DMS153 (cell line): Measurements from ENCODE around the gene BID.
"Not testable (repeated sequence)": the region's sequence is repeated elsewhere in the genome, so short reads cannot be mapped to it uniquely, and the experiment has no call there.

Experiments
- DNase-seq: peaks from one replicate; lab custom pipeline; 2025; lab: John Stamatoyannopoulos, UW

BID gene

GRCh38 chr22:17769013-17769715, 5.1 kb downstream of the BID start:
- DNase-seq = no peak

DNA sequence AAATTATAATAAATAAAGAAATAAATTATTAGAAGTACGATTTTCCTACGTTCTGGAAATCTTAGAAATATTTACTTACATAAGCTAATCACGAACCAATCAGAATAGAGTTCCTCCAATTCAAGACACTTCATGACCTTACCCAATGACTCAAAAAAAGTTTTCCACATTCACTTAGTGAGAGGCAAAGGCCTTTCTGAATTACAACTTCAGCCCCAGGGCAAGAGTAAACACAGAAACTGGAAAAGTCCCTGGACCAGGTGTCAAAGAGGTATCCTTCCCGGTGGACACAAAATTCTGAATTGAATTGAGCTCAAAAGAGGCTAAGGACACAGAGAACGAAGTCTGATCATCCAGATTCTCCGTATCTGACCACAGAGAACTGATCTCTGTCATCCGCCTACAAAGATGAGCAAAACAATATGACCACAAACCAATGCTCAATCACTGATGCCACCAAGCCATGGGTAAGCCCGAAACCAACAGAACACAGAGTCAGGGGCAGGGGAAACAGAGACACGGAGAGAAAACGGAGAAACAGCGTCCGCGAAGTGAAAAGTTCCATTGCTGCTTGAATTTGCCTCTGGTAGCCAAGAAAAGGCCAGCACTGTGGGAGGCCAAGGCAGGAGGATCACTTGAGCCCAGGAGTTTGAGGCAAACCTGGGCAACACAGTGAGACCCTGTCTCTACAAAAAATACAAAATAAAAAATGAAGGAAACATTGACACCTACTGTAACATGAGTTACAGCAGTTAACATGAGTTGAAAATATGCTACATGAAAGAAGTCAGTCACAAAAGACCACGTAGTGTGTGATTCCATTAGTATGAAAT, 6.8 kb downstream of the BID start:
- no peak for DNase-seq

DNA sequence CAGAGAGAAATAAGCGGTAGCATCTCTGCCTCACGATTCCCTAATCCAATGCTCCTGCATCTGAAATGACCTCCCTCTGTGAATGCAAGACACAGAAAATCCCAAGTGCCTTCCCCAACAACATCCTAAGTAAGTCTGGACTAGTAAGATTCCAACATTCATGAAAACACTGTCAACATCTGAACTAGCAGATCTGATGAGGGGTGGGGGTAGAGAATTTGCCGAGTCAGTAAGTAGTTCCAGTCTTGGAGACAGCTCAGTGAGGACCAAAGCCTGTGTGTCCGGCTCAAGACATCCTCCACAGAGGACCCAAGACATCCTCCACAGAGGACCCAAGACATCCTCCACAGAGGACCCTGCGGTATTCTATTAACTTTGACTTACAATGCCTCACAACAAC, 9.4 kb downstream of the BID start:
- not testable (repeated sequence) for DNase-seq

- DNase-seq = no peak
These were observed 10.2 kb downstream of the BID start for GRCh38 chr22:17764036-17764435.

DNA sequence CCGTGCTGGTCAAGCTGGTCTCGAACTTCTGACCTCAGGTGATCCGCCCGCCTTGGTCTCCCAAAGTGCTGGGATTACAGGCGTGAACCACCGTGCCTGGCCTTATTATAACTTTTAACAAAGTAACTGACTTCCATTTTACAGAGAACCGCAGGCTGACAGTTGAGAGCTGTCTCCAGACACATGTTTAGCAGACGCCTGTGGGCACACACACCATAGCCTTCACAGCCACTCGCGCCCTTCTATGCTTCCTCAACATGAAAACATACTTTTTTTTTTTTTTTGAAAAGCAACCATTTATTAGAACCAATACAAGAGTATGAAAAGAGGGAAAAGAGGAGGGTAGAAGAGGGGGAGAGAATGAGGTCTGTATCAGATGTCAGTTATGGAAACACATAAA, 10.8 kb downstream of the BID start:
- not testable (repeated sequence) for DNase-seq

DNA sequence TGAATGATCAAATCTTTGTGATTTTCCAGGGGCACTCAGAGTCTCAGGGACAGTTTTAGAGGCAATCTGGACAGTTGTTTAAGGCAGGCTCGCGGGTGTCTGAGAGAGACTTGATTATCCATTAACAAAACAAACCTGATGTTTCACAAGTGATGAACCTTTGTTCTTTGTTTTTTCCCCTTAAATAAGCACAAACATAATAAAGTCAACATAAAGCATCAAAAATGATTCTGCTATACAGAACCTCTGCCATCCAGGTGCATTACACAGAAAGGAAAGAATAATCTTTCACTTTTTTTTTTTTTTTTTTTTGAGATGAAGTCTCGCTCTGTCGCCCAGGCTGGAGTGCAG, 13.2 kb downstream of the BID start:
- DNase-seq = no peak

DNA sequence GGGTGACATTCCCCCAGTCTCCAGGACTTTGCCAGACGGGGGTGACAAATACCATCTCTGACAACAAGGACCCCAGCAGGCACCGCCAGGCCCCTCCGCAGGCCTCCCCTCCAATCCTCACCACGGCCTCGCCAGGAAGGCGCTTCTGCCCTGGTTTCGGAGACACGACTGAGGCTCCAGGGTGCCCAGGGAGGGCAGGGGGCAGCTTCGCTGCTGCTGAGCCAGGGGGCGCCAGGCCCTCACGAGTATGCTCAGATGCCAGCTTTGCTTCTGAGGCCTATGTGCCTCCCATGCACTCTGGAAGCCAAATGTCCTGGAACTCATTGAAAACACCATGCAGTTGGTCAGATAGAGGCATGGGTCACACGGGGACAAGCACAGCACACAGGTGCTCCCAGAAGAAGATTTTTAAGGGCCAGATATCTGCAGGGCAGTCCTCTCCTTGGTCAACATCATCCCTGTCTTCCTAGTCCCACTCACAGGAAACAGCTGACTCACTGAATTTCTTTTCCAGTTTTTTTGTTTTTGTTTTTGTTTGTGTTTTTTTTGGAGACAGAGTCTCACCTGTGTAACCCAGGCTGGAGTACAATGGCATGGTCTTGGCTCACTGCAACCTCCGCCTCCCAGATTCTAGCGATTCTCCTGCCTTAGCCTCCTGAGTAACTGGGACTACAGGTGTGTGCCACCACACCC, 19.9 kb downstream of the BID start:
- no peak for DNase-seq

DNA sequence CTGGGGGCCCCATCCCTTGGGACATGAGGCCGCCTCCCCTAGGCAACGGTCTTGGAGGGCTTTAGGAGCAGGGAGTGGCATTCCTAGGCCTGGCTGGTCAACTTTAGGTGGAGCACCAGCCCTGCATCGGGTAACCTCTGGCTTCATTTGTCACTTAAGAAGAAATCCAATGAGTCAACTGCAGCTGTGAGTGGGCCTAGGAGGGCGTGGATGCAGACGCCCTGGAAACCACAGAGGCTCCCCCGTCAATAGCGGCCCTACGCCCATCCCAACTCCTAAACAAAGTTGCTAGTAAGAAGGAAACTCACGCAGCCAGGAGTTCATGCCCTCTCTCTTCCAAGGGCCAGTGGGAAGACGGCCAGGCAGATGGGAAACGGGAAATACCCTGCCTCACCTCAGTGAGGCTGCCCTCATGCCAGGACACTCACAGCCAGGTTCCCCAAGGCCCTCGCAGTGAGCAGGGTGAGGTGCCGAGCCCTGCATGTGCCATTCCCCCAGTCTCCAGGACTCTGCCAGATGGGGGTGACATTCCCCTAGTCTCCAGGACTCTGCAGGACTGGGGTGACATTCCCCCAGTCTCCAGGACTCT, 20.8 kb downstream of the BID start:
- DNase-seq = no peak

DNA sequence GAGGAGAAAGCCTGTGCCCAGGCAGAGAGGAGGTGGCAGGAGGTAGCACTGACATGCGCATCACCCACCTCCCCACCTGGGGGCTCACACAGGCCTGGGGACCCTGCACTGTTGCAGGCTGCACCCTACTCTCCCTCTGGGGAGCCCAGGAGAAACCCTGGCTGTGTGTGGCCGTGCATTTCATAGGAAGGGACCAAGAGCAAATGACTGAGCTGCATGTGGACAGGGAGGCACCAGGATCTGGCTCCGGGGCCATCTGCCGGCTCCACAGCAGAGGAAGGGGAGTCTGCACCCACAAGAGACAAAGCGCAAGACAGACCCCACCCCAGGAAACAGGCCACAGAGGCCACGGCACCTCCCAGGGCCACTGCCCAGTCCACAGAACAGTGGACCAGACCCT, 22.7 kb downstream of the BID start:
- no peak for DNase-seq

- no peak for DNase-seq
These were observed 24.5 kb downstream of the BID start for GRCh38 chr22:17749605-17750395.

- DNase-seq = no peak
These were observed 25.5 kb downstream of the BID start for GRCh38 chr22:17748555-17749353.

- DNase-seq = no peak
These were observed 27.4 kb downstream of the BID start for GRCh38 chr22:17746916-17747315.

DNA sequence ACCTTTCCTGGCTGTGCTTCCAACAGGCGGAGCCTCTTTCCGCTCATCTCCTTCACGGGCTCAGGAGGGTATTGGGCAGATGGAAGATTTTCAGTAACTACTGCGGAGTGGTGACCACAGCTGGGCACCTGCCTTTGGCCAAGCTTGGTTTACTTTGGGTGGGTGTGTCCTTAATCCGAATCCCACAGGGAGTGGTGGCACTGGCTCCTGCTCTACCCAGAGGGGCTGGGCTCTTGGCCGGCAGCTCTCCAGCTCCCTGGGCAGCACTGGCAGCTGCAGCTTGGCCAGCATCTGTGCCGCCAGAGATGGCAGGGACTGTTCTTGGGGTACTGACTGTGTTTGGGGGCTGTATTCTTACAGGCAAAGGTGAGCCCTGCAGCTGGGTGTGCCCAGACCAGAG, 29.8 kb downstream of the BID start:
- no peak for DNase-seq

- no peak for DNase-seq
These were observed 30.4 kb downstream of the BID start for GRCh38 chr22:17743661-17744411.

DNA sequence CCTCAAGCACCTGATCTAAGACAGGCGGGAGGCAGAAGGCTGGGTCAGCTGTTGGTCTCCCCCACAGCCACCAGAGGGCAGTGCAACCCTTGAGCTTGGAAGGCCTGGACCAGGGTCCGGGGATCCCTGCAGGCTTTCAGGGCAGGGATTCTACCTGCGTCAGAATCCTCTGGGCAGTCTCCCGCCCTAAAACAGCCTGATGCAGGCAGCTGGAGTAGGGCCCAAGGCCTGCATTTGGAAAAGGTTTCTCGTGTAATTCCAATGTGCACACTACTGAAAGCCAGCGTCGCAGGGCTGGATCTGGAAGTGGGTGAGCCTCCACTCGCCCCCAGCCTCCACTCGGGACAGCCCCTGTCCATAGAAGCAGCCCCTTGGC, 31.8 kb downstream of the BID start:
- peak; percentile 49 for DNase-seq

DNA sequence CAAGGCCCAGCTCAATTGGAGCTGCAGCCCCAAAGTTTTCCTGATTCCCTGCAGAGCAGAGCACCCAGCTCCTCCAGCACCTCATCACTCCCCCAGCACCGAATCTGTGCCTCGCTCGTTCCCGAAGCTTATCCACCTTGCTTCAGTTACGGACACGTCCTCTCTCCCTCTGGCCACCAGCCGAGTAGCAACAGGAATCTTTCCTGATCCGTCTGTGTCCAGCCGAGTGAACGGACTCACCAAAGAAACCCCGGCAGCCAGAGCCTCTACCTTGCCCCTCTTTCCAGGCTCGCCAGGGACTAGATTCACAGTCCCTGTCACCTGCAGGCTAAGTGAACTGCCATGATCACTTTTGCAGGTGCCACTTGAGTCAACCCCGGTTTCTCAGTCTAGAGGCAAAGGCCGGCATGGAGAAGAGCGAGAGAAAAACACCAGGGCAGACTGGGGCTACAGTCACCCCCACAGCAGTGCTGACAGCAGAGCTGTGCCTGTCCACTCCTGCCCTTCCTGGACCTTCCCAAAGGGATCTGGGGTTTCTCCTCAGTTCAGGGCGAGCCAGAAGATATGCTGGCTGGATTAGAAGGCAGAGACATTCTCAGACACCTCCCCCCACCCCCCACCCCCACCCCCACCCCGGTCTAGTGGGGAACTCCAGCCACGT, 32.3 kb downstream of the BID start:
- no peak for DNase-seq

- no peak for DNase-seq
These were observed 34.9 kb downstream of the BID start for GRCh38 chr22:17739196-17739975.

DNA sequence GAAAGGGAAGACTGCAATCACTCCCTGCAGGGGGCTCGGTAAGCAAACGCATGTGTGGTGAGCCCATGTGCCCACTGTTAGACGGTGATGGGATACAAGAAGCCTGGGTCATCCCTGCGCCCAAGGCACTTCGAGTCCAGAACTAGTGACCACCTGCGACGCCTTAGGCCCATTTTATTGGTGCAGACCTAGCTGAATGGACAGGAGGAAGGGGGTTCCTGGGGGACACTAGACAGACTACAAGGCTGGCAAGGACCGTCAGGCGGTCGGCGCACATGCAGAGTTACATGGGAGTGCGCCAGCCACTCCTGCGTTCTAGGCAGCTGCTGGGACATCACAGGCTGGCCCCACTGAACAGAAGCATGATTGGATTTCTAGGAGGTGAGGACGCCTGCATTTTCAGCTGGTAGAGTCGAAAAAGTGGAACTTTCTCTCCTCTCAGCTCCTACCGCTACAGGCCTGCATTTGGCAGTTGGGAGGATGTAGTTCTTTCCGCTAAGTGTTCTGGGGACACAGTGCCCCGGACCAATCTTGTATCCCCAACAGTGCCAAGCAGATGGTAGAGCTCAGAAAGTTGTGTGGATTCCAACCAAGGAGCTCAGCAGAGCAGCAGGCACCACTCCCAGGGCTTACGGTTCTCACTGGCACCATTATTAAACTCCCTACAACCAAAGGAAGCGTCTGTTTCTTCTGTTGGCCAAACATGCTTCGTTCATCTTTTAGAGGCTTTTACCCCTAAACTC, 35.7 kb downstream of the BID start:
- DNase-seq = no peak
